K562 (cell line): ENCODE data around the gene NMT1. TPM values are rescaled to one million over a fixed set of nuclear protein-coding genes. Genes with fewer than 3 reads are reported as not detected.

Experiments
- ATAC-seq: fragments of 200-7000 bp; cut with Tn5 transposase; 3 replicates; pipeline ENCODE4 v1.9.1; 2020; ENCODE audit warnings: moderate library complexity
- BruUV-seq: library from RNA; stranded (reverse); fragments of 400-500 nt; replicated peaks from 2 replicates; lab custom pipeline; 2021; lab: Mats Ljungman, UMichigan
- CTCF ChIA-PET: fragments of 300-600 bp; formaldehyde crosslinking; extraction: SDS; loops from one replicate; lab custom pipeline; 2021; ENCODE audit warnings: low intra/inter-chr PET ratio; lab: Yijun Ruan, JAX
- POLR2A ChIA-PET: fragments of 300-600, 350-650 bp; sonication (Branson Sonifier 250); formaldehyde crosslinking; extraction: SDS; loops from one replicate; lab custom pipeline; 2021; ENCODE audit warnings: antibody characterized with exemption, inconsistent platforms; lab: Yijun Ruan, JAX
- DNase-seq, 4 experiments: peaks; one replicate each; pipeline versions ENCODE4 v3.0.0 to v3.0.0-alpha.2; 2011 to 2018; ENCODE audit warnings: low spot score in 3 of 4, mixed read lengths in 3 of 4; ENCODE audit errors: extremely low read depth in 1 of 4
- FAIRE-seq: peaks from 2 replicates; lab custom pipeline; 2011; peaks lifted over from hg19 to GRCh38; lab: Jason Lieb, UNC
- H2AFZ ChIP-seq: 2 replicates; pipeline ENCODE4 v1.6.0; 2011; ENCODE audit warnings: low read depth, low read length, control low read depth, inconsistent platforms
- H3K27ac ChIP-seq: fragments of 200-600 bp; 3 replicates; pipeline ENCODE4 v1.8.0; 2011; ENCODE audit warnings: low read depth, mild to moderate bottlenecking, control low read depth, inconsistent platforms, low read length, moderate library complexity, mixed read lengths; ENCODE audit errors: extremely low read depth
- H3K27me3 ChIP-seq, 2 experiments: fragments of 300-600 bp in 1 of 2; 2 replicates in 1 of 2; 3 replicates in 1 of 2; pipeline versions ENCODE4 v1.6.0 to v1.8.0; 2011; ENCODE audit warnings: inconsistent platforms in 2 of 2, low read length in 2 of 2, mild to moderate bottlenecking in 1 of 2, mixed read lengths in 1 of 2, moderate library complexity in 1 of 2; ENCODE audit not compliant: control insufficient read depth in 2 of 2, insufficient read depth in 2 of 2
- H3K36me3 ChIP-seq: fragments of 300-600 bp; 3 replicates; pipeline ENCODE4 v1.8.0; 2011; ENCODE audit warnings: mild to moderate bottlenecking, low read length, inconsistent platforms; ENCODE audit not compliant: control insufficient read depth, insufficient read depth
- H3K4me1 ChIP-seq, 2 experiments: fragments of 200-600 bp in 1 of 2; replicated peaks in 1 of 2; 2 replicates in 1 of 2; 3 replicates in 1 of 2; pipeline versions ENCODE4 v1.5.1 to v1.8.0; 2011; ENCODE audit warnings: inconsistent platforms in 2 of 2, low read length in 2 of 2, mild to moderate bottlenecking in 1 of 2, mixed read lengths in 1 of 2, moderate library complexity in 1 of 2; ENCODE audit not compliant: control insufficient read depth in 2 of 2, insufficient read depth in 2 of 2
- H3K4me2 ChIP-seq: 2 replicates; pipeline ENCODE4 v1.6.1; 2011; ENCODE audit warnings: low read length, control low read depth, inconsistent platforms, mixed read lengths; ENCODE audit not compliant: insufficient read depth
- H3K4me3 ChIP-seq: fragments of 200-600 bp; sonication (generic), shearing (Covaris generic); 2 replicates; pipeline ENCODE4 v1.5.1; 2016; ENCODE audit warnings: control low read depth, inconsistent platforms
- H3K79me2 ChIP-seq: fragments of 200-600 bp; 3 replicates; pipeline ENCODE4 v1.8.0; 2011; ENCODE audit warnings: low read length, inconsistent platforms; ENCODE audit not compliant: control insufficient read depth, insufficient read depth
- H3K9ac ChIP-seq, 2 experiments: 2 replicates each; pipeline versions ENCODE4 v1.6.0 to v1.6.1; 2011; ENCODE audit warnings: low read depth in 2 of 2, low read length in 2 of 2, control low read depth in 1 of 2, inconsistent platforms in 1 of 2, mild to moderate bottlenecking in 1 of 2, mixed read lengths in 1 of 2; ENCODE audit not compliant: insufficient read depth in 1 of 2
- H3K9me1 ChIP-seq: one replicate; pipeline ENCODE4 v1.6.0; 2011; ENCODE audit warnings: inconsistent platforms, mild to moderate bottlenecking, low read length, moderate library complexity; ENCODE audit not compliant: control insufficient read depth, insufficient read depth
- H3K9me3 ChIP-seq: replicated peaks from 2 replicates; pipeline ENCODE4 v1.5.1; 2011; ENCODE audit warnings: low read depth, low read length, inconsistent platforms; ENCODE audit not compliant: control insufficient read depth, insufficient read depth
- H4K20me1 ChIP-seq: replicated peaks from 2 replicates; pipeline ENCODE4 v1.6.1; 2011; ENCODE audit warnings: low read length, inconsistent platforms, mixed read lengths; ENCODE audit not compliant: control insufficient read depth, insufficient read depth
- FOXK2 ChIP-seq, 2 experiments: fragments of 450-650 bp; IDR thresholded peaks in 1 of 2; conservative IDR thresholded peaks in 1 of 2; 2 replicates each; pipeline ENCODE4 v1.6.1; 2016; ENCODE audit warnings: low read depth in 2 of 2, mild to moderate bottlenecking in 1 of 2
- MAFF ChIP-seq: IDR thresholded peaks from 2 replicates; pipeline ENCODE4 v1.6.1; 2012; ENCODE audit warnings: low read length, improper control_type of control experiment
- POLR2G ChIP-seq: fragments of 200-400 bp; formaldehyde crosslinking; IDR thresholded peaks from 2 replicates; pipeline ENCODE4 v1.6.1; 2017; ENCODE audit warnings: low read depth, mild to moderate bottlenecking, antibody characterized with exemption, low read length, moderate library complexity
- RBM25 ChIP-seq: fragments of 200-400 bp; formaldehyde crosslinking; IDR thresholded peaks from 2 replicates; pipeline ENCODE4 v1.6.1; 2018; ENCODE audit warnings: low read length, low read depth, moderate library complexity; ENCODE audit not compliant: severe bottlenecking
- ZBTB7A ChIP-seq: IDR thresholded peaks from 2 replicates; pipeline ENCODE4 v1.6.1; 2011; ENCODE audit warnings: low read depth, mild to moderate bottlenecking, low read length, moderate library complexity, borderline replicate concordance; ENCODE audit not compliant: control insufficient read depth
- ZNF253 ChIP-seq: fragments of 250-450 bp; sonication (Bioruptor Pico); conservative IDR thresholded peaks from 2 replicates; pipeline ENCODE4 v1.6.1; 2021; ENCODE audit warnings: mild to moderate bottlenecking
- WGBS: fragments of 100-300 bp; shearing (Covaris generic); methylation state at CpG from one replicate; pipeline ENCODE4 v1.1.6; 2016; ENCODE audit warnings: low coverage, mixed read lengths; ENCODE audit not compliant: insufficient coverage; ENCODE audit errors: missing lambda C conversion rate; 5-methylcytosine and 5-hydroxymethylcytosine counted together
- in situ Hi-C: fragments of 300-500 bp; cut with MboI; formaldehyde crosslinking; loops from 4 replicates; pipeline ENCODE4 v1.15.0; 2018; ENCODE audit warnings: inconsistent platforms, mixed read lengths
- intact Hi-C: fragments of 100-400 bp; cut with micrococcal nuclease; formaldehyde crosslinking; loops from 2 replicates; pipeline ENCODE4 v1.14.2; 2022
- polyA plus RNA-seq, 8 experiments: library from polyadenylated mRNA; depleted of rRNA in 4 of 8; stranded (reverse) in 5 of 8; unstranded in 3 of 8; fragments of >200 nt; fragmentation: Nextera tagmentation in 2 of 8; fragmentation: Illumina TruSeq in 1 of 8; extraction: Ambion mirVana in 2 of 8; extraction: Trizol in 1 of 8; gene quantifications; 2 replicates each; pipeline versions ENCODE4 v1.2.1 to v1.2.3, GENCODE V29; 2011 to 2014; ENCODE audit warnings: inconsistent platforms in 1 of 8, missing spikeins in 1 of 8
- total RNA-seq, 7 experiments: library from RNA; depleted of rRNA in 6 of 7; stranded (reverse); fragments of >200 nt in 6 of 7; fragmentation: Illumina TruSeq in 2 of 7; extraction: Trizol in 2 of 7; gene quantifications; 2 replicates each; pipeline versions ENCODE4 v1.2.1 to v1.2.3, GENCODE V29; 2011 to 2021; ENCODE audit warnings: low replicate concordance in 1 of 7

The NMT1 gene
- total and polyA plus RNA-seq, 9 of the 15 experiments (the other 6 are each of a cell fraction or from before 2014, with no cell fraction given), result 86.7 to 569 (median 213) TPM

GRCh38 chr17:45020354-45021138 is 40.6 kb upstream of the NMT1 start:
- no peaks in the 10 kb centered on the region for H3K27me3 ChIP-seq
- FAIRE-seq, result no peak
- peaks cover 10% of the 10 kb centered on the region; the same call in 2 of the 3 replicates for H3K36me3 ChIP-seq
- H3K27ac ChIP-seq, result no peak overlapping the region
- no peak for TF ChIP-seq MAFF
- TF ChIP-seq RBM25, result no peak
- TF ChIP-seq ZBTB7A, result 0 out of 2 replicates have a peak, but pooled peaks have one; percentile 11
- TF ChIP-seq FOXK2 (conservative IDR thresholded peaks at IDR 0.05 in 1 of 2, IDR thresholded peaks at IDR 0.05 in 1 of 2; ENCODE audit: low read depth in 2 of 2), result no peak
- peak; percentile 54 for TF ChIP-seq POLR2G
- TF ChIP-seq ZNF253, result no peak
- TF ChIP-seq, all 486 proteins: peak for 2
- H3K4me1 ChIP-seq, result peaks cover 24 to 39% of the 10 kb centered on the region in 2 experiments; a peak in 4 of 5 replicates
- 0 out of 2 replicates have a peak, but pooled peaks cover 6% of the 10 kb centered on the region for H4K20me1 ChIP-seq
- in situ Hi-C loops (no loop called here), intact Hi-C loops (no loop called here)
- H3K79me2 ChIP-seq, result no peaks in the 10 kb centered on the region
- H3K4me2 ChIP-seq, result no peak overlapping the region
- WGBS, result 89% methylated on average over 12 of the region's 17 CpGs
- H3K9me1 ChIP-seq, result peaks cover 3% of the 10 kb centered on the region
- H3K9ac ChIP-seq, result peak overlapping the region in 1 of 2 experiments; percentile 42; a peak in 1 of 4 replicates
- ChIA-PET POLR2A (interaction anchor here (0.6 to 1.1 kb wide), 7 partner anchors 9 to 106 kb away, joined by 3 to 4 read pairs (median 3); no protein-coding TSS in a partner anchor), CTCF (interaction anchor here (4.7 kb wide), 1 partner anchor 101 kb away, joined by 34 read pairs; no protein-coding TSS in a partner anchor)
- H3K4me3 ChIP-seq, result no peak overlapping the region
- DNase-seq (no peak), ATAC-seq (no peak)
- H2AFZ ChIP-seq, result no peak overlapping the region
- H3K9me3 ChIP-seq, result no peaks in the 10 kb centered on the region
- BruUV-seq, result no TSS peak
